HG03469 (cell line): ENCODE results near the gene LHFPL3.
"Not testable (repeated sequence)": the region's sequence is repeated elsewhere in the genome, so short reads cannot be mapped to it uniquely, and the experiment has no call there.

Experiments used
- ATAC-seq: cut with Tn5 transposase; IDR thresholded peaks from one replicate; pipeline ENCODE4 v1.9.1; 2021; ENCODE audit warnings: mild to moderate bottlenecking, moderate library complexity, moderate number of reproducible peaks; ENCODE audit not compliant: unreplicated experiment

The LHFPL3 gene

DNA sequence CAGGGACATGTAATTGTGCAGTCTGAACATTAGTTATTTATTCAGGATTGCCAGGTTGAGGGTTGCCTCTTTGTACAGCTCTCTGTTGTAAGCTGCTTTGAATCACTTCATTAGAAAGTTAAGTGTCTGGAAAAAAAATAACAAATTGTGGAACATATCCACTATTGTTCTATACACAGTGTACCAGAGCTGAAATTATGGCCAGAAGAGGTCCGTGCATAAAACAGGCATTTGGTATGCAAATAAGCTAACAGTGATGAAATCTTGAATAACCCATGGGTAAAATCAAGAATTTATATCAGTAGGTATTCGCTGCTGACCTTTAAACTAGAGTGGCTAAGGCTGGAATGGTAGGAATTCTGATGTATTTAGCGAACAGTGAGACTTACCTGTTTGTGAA is 152.1 kb downstream of the LHFPL3 start:
- ATAC-seq = no peak

DNA sequence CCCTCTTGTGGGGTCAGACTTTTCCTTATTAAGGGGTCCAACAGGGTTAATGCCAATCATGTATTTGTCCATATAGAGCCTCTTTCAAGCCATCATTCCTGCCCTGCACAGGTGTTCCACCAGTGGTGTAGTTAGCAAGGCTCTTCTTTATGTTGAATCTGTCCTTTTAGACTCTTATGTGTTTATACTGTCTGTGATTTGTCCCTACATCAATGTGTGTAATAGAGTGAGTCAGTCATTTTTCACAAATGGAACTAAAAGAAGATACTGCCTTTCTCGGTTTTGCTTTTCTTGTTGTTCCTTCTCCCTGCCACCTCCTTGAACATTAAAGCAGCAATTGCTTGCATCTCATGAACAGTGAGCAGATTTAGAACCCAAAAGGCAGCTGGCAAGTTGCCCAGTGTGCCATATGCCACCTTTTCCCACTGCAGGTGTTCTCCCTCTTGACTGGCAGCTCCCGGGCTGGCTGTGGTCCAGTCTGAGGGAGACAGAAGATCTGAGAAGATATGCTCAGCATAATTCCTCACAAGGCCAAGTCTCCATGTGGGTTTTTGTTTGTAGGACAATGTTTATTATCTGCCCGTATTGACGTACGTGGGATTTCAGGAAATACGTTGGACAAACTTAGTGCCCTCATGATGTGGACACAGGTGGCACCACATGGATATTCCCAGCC is 154.1 kb downstream of the LHFPL3 start:
- no peak for ATAC-seq

DNA sequence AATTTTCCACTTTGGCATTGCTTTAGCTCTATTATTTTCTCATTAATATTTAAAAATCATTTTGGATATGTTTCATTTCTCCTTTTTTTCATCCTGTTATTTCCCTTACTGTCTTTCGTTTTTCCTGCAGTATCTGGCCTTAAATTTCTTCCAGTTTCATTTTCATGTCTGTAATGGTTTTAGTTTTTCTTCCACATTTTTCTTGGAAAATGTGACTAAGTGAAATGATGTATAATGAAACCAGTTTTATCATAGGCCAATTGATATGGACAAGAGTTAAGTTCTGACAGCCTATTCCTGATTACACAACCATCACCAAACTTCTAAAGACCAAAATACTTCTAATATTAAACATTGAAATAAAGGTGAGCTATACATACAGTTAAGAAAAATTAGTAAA is 158.5 kb downstream of the LHFPL3 start:
- no peak for ATAC-seq

DNA sequence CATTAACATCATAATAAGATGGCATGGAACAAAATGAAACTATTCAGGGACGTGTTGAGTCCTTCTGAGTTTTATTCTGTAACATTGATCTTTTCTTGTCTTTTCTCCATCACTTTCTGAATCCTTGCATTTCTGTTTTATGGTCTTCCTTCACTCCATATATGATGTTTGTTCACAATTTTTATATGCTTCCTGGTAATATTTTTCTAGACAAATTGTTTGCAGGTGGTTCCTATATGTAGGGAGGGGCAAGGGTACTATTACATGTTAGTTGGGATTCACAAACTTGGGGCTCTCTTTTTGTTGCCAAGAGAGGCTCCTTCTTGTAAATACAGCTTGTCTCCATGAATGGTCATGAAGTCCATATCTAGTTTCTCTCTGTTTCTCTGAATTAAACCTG is 159.2 kb downstream of the LHFPL3 start:
- ATAC-seq = no peak

DNA sequence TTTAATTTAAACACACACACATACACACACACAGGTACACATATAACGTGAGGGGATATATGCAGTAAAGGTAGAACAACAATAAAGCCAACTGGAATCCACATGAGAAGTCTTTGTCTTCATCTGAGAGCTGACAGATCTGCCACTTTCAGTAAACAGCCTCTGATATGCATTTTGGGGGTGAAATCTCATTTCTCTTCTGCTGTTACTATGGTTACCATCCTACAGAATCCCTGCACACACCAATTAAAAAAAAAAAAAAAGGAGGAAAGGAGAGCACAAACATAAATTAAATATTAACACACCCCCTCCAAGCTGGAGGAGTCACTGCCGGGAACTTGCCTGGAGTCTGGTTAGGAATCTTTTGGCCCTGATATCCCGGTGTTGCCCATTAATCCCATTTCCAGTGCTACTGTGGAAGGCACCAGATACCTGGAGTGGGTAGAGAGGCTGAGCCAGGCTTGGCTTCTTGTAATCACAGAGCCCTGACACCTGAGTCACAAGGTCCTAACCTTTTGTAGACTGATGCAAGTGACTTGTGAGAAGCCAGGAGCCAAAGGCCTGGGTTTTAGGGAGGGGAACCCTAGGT is 169.1 kb downstream of the LHFPL3 start:
- ATAC-seq = no peak

DNA sequence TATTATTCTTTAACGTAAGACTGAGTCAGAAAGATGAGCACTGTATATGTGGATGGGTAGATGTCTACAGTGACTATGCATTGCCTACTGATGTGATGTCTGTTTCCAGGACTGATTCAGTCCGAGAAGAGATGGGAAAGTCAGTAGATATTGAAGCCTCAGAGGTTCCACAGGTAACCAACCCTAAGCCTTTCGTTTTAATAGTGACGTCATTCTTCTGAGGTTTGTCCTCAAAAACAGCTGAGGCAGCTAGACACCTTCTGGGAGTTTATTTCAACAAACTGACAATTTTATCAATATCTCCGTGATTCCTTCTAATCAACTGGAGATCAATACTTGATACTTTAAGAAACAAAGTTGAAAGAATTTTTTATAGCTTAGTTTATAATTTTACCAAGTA is 171.6 kb downstream of the LHFPL3 start:
- no peak for ATAC-seq

DNA sequence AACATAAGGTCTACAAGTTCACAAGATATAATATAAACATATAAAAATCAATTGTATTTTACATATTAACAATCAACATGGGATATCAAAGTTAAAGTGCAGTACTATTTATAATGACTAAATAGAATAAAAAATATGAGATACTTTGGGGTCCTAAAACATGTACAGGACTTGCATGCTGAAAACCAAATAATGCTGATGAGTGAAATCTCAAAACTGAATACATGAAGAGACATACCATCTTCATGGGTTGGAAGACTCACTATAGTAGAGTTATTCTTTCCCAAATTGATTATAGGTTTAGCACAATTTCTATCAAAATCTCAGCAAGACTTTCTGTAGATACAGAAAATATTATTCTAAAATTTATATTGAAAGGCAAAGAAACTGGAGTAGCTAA is 181.5 kb downstream of the LHFPL3 start:
- ATAC-seq = no peak

DNA sequence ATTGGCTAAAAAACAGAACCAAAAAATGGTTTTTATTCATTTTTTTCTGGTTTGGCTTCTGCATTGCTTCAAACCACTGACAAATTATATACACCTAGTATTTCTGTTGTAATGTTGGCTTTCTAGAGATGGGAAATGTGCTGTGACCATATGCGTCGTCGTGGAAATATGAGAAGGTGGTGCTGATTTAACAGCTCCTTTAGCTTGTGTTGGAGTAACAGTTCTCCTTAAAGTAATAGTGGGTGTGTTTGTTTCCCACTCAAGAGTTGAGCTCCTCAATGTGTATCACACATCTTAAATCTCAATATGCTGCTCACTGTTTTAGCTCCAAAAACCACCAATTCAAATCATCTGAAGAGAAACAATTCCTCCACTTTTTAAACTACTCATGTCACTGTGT is 196.4 kb downstream of the LHFPL3 start:
- no peak for ATAC-seq

DNA sequence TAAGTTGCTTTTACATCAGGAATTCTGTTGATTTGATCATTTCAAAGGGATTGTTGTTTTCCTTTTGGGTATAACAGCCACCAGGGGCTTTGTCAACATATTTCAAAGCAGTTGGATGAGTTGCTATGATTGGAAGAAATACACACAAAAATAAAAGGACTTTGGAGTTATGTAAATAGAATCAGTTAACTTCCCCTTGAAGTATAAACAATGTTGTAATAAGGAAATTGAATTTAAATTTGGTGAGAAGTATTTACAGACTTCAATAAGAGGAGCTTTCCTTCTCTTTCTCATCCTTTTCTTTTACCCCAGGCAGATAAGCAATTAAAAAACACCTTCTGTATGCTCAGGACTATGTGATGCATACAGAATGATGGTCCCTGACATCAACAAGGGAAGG is 199.7 kb downstream of the LHFPL3 start:
- ATAC-seq = no peak

DNA sequence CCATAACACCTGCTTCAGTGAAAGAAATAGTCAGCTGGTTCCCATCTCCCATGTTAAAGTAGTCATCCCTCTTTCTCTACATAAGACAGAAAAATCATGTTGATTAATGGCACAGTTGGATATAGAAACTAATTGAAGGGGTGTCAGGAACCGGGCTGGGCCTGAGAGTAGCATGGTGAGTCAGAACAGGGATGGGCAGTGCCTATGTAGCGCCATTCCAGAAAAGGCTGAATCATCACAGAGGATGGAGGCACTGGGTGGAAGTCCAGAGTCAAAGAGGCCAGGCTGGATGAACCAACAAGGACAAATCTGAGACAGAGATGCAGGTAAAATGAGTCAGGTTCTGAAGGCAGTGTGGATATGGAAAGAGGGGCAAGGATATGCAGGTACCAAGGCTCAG is 201.2 kb downstream of the LHFPL3 start:
- no peak for ATAC-seq

DNA sequence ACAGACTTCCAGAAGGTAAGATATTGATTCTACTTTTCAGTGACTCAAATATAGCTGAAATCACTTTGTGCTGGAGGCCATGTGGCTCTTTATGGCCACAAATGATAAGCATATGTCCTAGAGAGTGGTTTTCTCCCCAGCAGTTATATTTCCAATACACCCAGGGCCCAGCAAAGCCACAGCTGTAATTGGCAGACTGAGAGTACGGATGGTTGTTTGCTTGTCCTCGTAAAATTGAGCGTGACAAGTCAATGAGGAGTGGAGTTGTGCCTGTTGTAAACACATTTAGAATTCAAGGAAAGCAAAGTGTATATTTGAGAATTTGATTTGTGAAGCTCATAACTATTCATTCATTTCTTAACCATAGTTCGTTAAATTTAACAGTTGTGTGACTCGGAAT is 201.8 kb downstream of the LHFPL3 start:
- no peak for ATAC-seq

DNA sequence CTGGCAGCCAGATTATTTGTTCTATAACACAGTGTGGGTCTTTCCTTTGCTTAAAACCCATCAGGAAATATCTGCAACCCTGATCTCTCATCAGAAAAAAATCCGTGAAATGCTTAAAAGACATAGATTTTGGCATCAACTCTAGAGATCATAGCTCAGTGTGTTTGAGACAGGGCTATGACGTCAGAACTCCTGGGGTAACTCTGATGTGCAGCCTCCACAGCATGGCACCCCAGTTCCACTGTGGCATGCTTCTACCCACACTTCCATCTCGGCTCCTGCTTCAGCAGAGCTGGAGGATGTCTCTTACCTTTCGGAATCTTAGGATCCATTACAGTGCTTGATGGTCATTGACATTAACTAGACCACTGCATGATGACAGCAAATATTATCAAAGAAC is 205.7 kb downstream of the LHFPL3 start:
- no peak for ATAC-seq

DNA sequence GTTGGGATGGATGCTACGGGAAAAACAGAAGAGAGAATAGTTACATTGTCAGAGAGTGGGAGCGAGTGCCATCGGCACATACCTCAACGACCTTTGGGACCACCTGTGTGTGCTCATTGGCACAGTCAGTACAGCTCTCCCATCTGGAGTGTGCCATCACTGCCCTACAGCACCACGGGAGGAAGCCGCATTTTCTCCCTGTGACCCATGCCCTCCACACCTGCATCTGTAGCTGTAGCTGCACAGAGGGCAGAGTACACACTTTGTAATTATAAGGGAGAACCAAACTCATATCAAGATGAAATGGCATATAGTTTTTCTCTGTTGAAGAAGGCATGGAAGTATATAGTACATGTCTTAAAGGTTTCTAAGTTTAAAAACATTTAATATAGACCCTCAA is 207.4 kb downstream of the LHFPL3 start:
- no peak for ATAC-seq

DNA sequence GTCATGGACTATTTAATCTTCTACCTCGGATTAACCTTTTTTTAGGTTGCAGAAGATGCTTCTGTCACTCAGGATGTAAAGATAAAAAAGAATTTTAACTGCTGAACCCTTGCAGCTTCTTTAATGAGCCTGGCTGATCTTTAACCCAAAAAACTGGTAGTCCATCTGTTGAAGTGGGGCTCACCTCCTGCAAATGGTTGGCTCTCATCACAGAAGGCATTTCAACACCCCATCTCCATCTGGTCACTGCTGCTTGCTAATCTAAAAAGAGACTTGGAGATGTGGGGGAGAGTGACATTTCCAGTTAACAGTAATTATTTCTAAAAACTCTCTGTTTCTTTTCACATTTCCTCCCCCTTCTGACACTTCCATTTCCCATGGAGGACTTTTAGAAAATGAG is 208.6 kb downstream of the LHFPL3 start:
- no peak for ATAC-seq

DNA sequence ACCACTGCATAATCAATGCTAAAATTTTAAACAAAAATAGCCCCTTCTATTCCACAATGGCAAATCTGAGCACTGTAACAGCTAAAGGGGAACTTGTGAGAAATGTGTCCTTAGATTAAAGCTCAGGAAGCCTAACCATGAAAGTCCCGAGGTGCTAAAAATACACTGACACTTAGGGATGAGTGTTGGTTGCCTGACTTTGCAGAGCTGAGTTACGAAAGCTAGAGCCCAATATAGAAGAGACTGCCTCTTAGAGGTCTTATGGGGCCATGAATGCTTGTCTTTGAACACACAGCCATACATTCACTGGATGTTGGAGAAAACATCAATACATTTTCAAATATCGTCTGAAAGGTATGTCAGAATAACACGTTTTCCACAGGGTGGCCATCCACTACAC is 209.7 kb downstream of the LHFPL3 start:
- no peak for ATAC-seq

DNA sequence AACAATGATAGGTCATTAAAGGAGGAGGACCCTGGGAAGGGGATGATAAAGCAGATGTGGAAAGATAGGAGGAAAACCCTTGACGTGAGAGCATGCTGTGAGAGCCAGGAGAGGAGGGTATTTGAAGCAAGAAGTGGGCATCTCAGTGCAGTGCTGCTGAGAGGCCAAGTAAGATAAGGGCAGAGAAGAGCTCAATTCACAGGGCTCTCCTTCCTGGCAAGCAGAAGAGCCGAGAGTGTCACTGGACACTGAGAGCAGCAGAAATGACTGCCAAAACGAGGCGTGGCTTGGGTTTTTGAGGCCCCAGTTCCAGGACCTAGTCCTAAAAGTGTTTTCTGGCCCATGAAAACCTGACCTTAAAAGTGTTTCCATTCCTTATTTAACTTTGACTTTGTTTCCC is 213.5 kb downstream of the LHFPL3 start:
- no peak for ATAC-seq

DNA sequence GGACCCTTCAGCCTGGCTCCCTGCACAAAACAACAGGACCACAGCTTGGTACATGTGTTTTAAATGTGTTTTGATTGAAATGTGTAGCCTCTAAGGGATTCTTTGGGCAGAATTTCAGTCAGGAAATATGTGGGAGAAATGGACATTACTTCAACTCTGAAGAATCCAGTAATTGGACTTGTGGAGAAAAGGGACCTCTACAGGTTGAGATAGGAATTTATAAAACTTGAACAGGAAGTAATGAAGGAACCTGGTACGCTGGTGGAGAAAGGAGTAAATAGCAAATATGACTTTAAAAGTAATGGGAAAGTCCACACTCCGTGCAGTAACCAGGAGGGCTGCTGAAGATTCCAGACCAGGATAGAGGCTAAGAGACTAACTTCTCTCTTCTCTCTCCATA is 220.5 kb downstream of the LHFPL3 start:
- ATAC-seq = no peak

DNA sequence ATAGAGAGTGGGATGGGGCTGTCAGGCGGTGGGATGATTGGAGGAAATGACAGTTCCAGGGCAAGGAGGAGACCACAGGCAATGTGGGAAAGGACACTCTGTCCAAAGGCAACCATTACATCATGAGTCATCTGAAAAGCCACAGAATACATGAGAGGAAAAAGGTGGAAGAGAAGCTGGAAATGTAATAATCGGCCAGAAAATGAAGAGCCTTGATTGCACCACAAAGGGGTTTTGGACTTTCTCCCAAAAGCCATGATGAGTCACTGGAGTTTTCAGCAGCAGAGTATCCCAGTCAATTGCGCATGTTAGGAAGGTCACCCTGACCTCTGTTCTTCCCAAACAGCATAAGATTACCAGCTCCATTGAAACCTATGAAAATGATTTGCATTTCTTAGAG is 222.0 kb downstream of the LHFPL3 start:
- no peak for ATAC-seq

DNA sequence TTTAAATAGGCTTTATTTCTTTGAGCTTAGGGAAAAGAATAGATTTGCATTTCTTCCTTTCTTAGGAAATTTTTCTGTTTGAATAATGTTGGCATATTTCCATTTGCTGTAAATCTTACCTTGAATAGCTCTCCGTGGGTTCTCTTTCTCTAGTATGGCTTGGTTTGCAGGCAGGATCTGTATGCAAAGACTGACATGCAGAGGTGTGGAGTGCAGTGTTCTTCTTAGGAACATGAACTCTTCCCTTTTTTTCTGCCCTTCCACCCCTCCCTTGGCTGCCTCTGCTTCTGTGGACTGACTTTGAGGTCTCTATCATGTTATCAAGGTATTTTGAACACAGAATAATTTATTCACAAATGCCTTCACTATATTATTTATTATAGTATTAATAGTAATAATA is 222.8 kb downstream of the LHFPL3 start:
- no peak for ATAC-seq

DNA sequence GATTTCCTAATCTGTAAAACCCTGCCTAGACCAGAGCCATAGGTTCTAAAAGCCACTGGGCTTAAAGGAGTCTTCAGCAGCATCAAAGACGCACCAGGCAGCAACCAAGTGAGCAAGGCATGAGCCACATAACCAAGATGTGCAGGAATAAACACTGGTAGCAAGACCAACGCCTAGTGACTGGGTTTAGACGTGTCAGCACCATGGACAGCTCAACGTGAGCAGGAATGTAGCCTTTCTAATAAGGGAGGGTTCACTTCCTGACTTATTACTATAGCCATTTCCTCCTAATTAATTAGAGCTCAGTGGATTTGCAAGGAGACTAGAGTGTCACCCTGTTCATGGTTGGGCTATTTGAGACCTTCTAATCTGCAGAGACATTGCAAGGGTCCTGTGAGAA is 223.7 kb downstream of the LHFPL3 start:
- no peak for ATAC-seq

DNA sequence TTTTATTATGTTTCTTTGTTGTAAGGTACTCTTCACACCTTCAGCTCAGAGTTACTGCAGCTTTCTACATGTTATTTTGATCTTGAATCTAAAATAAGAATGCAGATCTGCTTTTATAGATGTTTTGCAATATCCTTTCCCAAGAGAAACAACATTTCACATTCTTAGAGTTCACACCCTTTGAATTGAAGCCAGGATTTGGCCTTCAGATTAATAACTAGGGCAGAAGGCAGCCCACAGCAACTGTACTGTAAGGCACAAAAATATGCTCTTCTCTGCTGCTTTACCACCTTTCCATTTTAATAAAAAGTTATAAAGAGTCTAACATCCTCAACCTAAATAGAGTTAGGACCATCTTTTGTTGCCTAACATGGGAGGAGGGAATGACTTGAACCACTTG is 224.7 kb downstream of the LHFPL3 start:
- ATAC-seq = no peak

DNA sequence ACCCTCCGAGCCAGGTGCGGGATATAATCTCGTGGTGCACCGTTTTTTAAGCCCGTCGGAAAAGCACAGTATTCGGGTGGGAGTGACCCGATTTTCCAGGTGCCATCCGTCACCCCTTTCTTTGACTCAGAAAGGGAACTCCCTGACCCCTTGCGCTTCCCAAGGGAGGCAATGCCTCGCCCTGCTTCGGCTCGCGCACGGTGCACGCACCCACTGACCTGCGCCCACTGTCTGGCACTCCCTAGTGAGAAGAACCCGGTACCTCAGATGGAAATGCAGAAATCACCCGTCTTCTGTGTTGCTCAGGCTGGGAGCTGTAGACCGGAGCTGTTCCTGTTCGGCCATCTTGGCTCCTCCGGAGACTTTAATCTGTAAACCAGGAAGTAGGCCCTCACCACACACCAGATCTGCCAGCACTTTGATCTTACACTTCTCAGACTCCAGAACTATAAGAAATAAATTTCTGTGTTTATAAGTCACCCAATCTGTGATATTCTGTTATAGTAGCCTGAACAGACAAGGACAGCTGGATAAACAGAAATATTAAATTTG is 235.0 kb downstream of the LHFPL3 start:
- not testable (repeated sequence) for ATAC-seq

DNA sequence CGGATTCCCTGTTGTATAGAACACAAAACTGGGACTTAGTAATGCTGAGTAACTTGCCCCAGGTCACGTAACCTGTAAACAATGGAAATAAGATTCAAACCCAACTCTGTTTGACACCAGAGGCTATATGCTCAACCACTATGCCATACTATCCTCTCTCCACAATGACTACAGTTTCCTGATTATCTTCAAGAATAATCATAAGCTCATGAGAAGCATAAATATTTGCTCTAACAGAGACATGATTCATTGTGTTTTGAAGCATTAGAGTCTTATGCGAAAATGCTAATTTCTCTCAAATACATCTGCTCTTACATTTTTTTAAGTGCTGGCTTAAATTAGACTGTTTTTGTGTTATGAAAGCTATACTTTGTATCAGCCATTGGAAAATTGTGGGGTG is 241.3 kb downstream of the LHFPL3 start:
- ATAC-seq = no peak
